GM12891 (cell line): ENCODE data around the gene OR2AJ1.

Experiments used
- PAX5 ChIP-seq: IDR thresholded peaks from 2 replicates; pipeline ENCODE4 v1.6.1; 2011; ENCODE audit warnings: low read length, moderate library complexity, mild to moderate bottlenecking; ENCODE audit not compliant: insufficient read depth, severe bottlenecking
- POLR2A ChIP-seq: IDR thresholded peaks from 2 replicates; pipeline ENCODE4 v1.6.1; 2011; ENCODE audit warnings: low read depth, low read length, control low read depth
- POLR2AphosphoS5 ChIP-seq: IDR thresholded peaks from 2 replicates; pipeline ENCODE4 v1.6.1; 2011; ENCODE audit warnings: low read depth, low read length, control low read depth
- TAF1 ChIP-seq: IDR thresholded peaks from 2 replicates; pipeline ENCODE4 v1.6.1; 2011; ENCODE audit warnings: low read depth, low read length, control low read depth

DNA sequence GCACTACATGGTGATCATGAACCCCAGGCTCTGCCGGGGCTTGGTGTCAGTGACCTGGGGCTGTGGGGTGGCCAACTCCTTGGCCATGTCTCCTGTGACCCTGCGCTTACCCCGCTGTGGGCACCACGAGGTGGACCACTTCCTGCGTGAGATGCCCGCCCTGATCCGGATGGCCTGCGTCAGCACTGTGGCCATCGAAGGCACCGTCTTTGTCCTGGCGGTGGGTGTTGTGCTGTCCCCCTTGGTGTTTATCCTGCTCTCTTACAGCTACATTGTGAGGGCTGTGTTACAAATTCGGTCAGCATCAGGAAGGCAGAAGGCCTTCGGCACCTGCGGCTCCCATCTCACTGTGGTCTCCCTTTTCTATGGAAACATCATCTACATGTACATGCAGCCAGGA lies 28.7 kb upstream of the OR2AJ1 start:
- TF ChIP-seq POLR2AphosphoS5 (no peak), POLR2A (no peak), TAF1 (no peak), PAX5 (no peak)
